ENCODE measurements around the gene SSTR5. TPM values are rescaled to one million over a fixed set of nuclear protein-coding genes. Genes with fewer than 3 reads are reported as not detected.

Gene SSTR5
- total and polyA plus RNA-seq, 2 experiments from 2014 or later: 0.77 to 1.3 TPM

GRCh38 chr16:1052721-1053120 is 19.8 kb upstream of the SSTR5 start:
- Histone ChIP-seq H3K9me2 (replicated peaks; ENCODE audit: insufficient read depth) (no peaks in the 10 kb centered on the region), H4K20me1 (ENCODE audit: insufficient read depth, poor library complexity, severe bottlenecking) (no peaks in the 10 kb centered on the region), H3K27me3 (no peaks in the 10 kb centered on the region), H3K4me1 (ENCODE audit: insufficient read depth) (peaks cover 8% of the 10 kb centered on the region), H3K4me3 (no peak overlapping the region), H3K79me2 (no peaks in the 10 kb centered on the region), H2AFZ (no peak overlapping the region), H3K27ac (no peak overlapping the region), H3K4me2 (no peak overlapping the region), H3K9me3 (ENCODE audit: low read depth) (no peaks in the 10 kb centered on the region), H3K36me3 (replicated peaks; ENCODE audit: insufficient read depth, low read depth) (no peaks in the 10 kb centered on the region)
- DNase-seq (ENCODE audit: low spot score): no peak
- TF ChIP-seq CTCF (IDR thresholded peaks at IDR 0.05; ENCODE audit: poor library complexity): no peak
- TF ChIP-seq EZH2 (IDR thresholded peaks at IDR 0.05; ENCODE audit: borderline replicate concordance): no peak
- no peak for TF ChIP-seq EZH2phosphoT487 (IDR thresholded peaks at IDR 0.05; ENCODE audit: low read depth, severe bottlenecking, unreplicated experiment)
- WGBS (ENCODE audit: low lambda C conversion rate, missing lambda C conversion rate): 96% methylated on average over 9 of the region's 9 CpGs

- no peaks in the 10 kb centered on the region for H3K9me3 ChIP-seq (ENCODE audit: low read depth)
- H3K36me3 ChIP-seq (replicated peaks; ENCODE audit: insufficient read depth, low read depth): no peaks in the 10 kb centered on the region
- no peak overlapping the region for H3K4me3 ChIP-seq
- peaks cover 6% of the 10 kb centered on the region for H3K4me1 ChIP-seq (ENCODE audit: insufficient read depth)
- TF ChIP-seq EZH2phosphoT487 (IDR thresholded peaks at IDR 0.05; ENCODE audit: low read depth, severe bottlenecking, unreplicated experiment): no peak
- no peak for TF ChIP-seq CTCF (IDR thresholded peaks at IDR 0.05; ENCODE audit: poor library complexity)
- TF ChIP-seq EZH2 (IDR thresholded peaks at IDR 0.05; ENCODE audit: borderline replicate concordance): no peak
- no peaks in the 10 kb centered on the region for H3K27me3 ChIP-seq
- no peak overlapping the region for H2AFZ ChIP-seq
- no peak overlapping the region for H3K27ac ChIP-seq
- no peak overlapping the region for H3K4me2 ChIP-seq
- H4K20me1 ChIP-seq (ENCODE audit: insufficient read depth, poor library complexity, severe bottlenecking): no peaks in the 10 kb centered on the region
- no peak for DNase-seq (ENCODE audit: low spot score)
- H3K79me2 ChIP-seq: no peaks in the 10 kb centered on the region
- 79% methylated on average over 7 of the region's 14 CpGs for WGBS (ENCODE audit: low lambda C conversion rate, missing lambda C conversion rate)
- H3K9me2 ChIP-seq (replicated peaks; ENCODE audit: insufficient read depth): no peaks in the 10 kb centered on the region
Measured at GRCh38 chr16:1053121-1053521, 19.4 kb upstream of the SSTR5 start.

- no peak overlapping the region for H3K4me2 ChIP-seq
- no peak overlapping the region for H2AFZ ChIP-seq
- no peaks in the 10 kb centered on the region for H3K36me3 ChIP-seq (replicated peaks; ENCODE audit: insufficient read depth, low read depth)
- H3K9me2 ChIP-seq (replicated peaks; ENCODE audit: insufficient read depth): no peaks in the 10 kb centered on the region
- no peaks in the 10 kb centered on the region for H4K20me1 ChIP-seq (ENCODE audit: insufficient read depth, poor library complexity, severe bottlenecking)
- H3K4me1 ChIP-seq (ENCODE audit: insufficient read depth): peaks cover 3% of the 10 kb centered on the region
- H3K4me3 ChIP-seq: no peak overlapping the region
- 95% methylated on average over 14 of the region's 21 CpGs for WGBS (ENCODE audit: low lambda C conversion rate, missing lambda C conversion rate)
- H3K27me3 ChIP-seq: no peaks in the 10 kb centered on the region
- TF ChIP-seq EZH2phosphoT487 (IDR thresholded peaks at IDR 0.05; ENCODE audit: low read depth, severe bottlenecking, unreplicated experiment): no peak
- no peak overlapping the region for H3K27ac ChIP-seq
- no peaks in the 10 kb centered on the region for H3K9me3 ChIP-seq (ENCODE audit: low read depth)
- H3K79me2 ChIP-seq: no peaks in the 10 kb centered on the region
- no peak for DNase-seq (ENCODE audit: low spot score)
Measured at GRCh38 chr16:1053700-1054368, 18.7 kb upstream of the SSTR5 start.

GRCh38 chr16:1054660-1055556 is 17.6 kb upstream of the SSTR5 start:
- DNase-seq (ENCODE audit: low spot score): peak; percentile 85
- 40% methylated on average over 33 of the region's 34 CpGs for WGBS (ENCODE audit: low lambda C conversion rate, missing lambda C conversion rate)
- Histone ChIP-seq H3K9me2 (replicated peaks; ENCODE audit: insufficient read depth) (no peaks in the 10 kb centered on the region), H3K4me1 (ENCODE audit: insufficient read depth) (peaks cover 3% of the 10 kb centered on the region), H3K27ac (no peak overlapping the region), H3K4me3 (no peak overlapping the region), H3K27me3 (no peaks in the 10 kb centered on the region), H3K4me2 (no peak overlapping the region), H3K9me3 (ENCODE audit: low read depth) (no peaks in the 10 kb centered on the region), H3K36me3 (replicated peaks; ENCODE audit: insufficient read depth, low read depth) (no peaks in the 10 kb centered on the region), H3K79me2 (no peaks in the 10 kb centered on the region), H4K20me1 (ENCODE audit: insufficient read depth, poor library complexity, severe bottlenecking) (no peaks in the 10 kb centered on the region), H2AFZ (no peak overlapping the region)
- TF ChIP-seq EZH2 (IDR thresholded peaks at IDR 0.05; ENCODE audit: borderline replicate concordance) (no peak), CTCF (IDR thresholded peaks at IDR 0.05; ENCODE audit: poor library complexity) (peak; percentile 91), EZH2phosphoT487 (IDR thresholded peaks at IDR 0.05; ENCODE audit: low read depth, severe bottlenecking, unreplicated experiment) (no peak)

Measured in hepatocyte (in vitro differentiated cells).